GM12801 (cell line): Measurements from ENCODE around the gene SLC6A19.

ENCODE experiments used
- CTCF ChIP-seq: IDR thresholded peaks from one replicate; pipeline ENCODE4 v1.5.1; 2011; ENCODE audit warnings: control low read depth; ENCODE audit not compliant: insufficient read length; ENCODE audit errors: extremely low read depth

Gene SLC6A19

GRCh38 chr5:1156754-1157460 is 44.5 kb upstream of the SLC6A19 start:
- no peak for TF ChIP-seq CTCF

DNA sequence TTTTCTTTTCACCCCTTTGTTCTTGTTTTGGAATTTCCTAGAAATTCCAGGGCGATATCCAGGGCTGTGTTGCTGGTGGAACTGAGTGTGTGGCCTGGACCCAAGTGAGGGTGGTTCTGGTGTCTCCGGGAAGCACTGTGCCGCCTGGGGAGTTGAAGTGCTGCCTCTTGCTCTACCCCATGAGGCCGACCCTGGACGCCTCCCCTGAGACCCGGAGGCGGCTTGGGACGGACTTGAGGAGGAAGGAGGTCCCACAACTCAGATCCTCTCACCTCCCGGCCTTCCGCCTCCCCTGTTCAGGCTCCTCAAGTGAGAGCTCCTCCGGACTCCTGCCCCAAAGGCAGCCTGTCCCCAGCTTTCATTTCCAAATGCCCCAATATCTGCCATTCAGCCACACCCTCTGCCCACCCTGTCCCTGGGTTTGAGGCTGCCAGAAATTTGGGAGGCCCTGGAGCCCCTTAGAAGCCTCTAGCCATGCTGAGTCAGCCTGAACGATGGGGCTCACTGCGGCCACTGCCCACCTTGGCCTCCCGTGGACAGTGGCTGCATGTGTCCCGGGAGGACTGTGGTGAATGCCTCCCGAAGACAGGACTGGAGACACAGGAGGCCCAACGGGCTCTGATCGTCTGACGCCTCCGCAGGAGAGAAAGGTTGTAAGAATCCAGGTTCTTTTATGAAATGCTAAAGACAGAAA is 42.6 kb upstream of the SLC6A19 start:
- TF ChIP-seq CTCF = no peak

DNA sequence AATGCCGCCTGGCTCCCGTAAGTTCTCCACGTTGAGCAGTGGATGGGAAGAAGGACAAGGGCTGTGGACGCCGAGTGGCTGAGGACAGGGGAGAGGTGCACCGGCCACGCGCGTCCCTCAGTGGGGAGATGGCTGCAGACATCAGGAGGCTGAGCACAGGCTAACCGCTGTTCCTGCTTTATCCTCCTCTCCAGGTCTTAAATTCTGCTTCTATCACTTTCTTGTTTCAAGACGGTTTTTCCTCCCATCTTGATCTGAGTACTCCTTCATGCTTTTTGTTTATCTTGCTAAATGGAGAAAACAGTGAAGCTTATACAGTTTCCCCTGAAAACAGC is 42.1 kb upstream of the SLC6A19 start:
- TF ChIP-seq CTCF = no peak

DNA sequence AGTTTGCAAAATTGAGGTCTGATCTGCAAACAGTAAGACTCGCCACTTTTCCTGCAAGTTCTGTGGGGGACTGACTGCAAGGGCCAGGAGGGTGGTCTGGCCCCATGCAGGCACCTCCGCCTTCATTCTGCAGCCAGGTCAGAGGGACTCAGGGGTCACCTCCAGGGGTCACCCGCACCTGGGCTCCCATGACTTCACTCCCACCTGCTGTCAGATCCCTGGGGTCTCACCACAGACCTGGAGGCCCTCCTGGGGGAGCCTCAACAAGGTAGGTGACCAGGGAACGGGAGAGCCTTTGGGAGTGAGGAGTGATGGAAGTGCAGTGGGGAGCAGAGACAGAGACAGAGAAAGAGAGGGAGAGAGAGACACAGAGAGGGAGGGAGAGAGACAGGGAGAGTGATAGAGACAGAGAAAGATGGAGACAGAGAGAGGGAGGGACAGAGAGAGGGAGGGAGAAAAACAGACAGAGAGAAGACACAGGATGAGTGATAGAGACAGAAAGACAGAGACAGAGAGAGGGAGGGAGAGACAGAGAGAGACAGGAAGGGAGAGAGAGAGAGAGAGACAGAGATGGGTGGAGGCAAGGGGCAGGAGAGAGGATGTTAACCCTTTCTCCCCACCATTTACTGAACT is 41.5 kb upstream of the SLC6A19 start:
- TF ChIP-seq CTCF = no peak

DNA sequence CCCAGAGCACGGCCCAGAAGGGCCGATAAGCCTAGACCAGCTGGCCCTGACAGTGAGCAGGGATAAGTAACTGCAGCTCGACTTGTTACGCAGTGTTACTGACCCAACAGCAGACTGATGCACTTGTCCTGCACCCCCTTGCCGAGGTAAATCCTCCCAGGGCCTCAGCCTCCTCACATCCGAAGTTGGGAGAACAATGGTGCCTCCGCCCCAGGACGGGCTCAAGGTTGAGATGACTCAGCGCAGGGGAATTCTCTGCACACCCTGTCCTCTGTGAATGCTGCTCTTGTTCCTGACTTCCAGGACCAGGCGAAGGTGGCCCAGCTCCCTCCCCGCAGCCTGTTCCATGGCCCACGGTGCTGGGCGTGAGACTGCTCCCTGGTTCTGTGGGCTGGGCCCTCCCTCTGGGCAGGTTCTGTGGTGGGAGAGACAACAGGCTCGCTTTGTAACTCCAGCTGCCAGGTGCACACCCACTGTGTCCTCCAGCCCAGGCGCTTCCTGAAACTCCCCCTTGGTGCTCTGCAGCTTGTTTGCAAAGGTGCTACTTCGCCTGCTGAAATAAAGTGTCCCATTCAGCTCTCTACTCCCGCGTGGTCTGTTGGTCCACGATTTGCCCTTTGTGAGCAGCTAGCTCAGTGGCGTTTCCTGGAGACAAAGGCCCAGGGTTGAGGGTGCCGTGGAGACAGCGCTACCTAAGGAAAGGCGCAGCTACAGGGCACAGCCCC is 40.1 kb upstream of the SLC6A19 start:
- no peak for TF ChIP-seq CTCF

GRCh38 chr5:1161833-1162229 is 39.6 kb upstream of the SLC6A19 start:
- no peak for TF ChIP-seq CTCF

DNA sequence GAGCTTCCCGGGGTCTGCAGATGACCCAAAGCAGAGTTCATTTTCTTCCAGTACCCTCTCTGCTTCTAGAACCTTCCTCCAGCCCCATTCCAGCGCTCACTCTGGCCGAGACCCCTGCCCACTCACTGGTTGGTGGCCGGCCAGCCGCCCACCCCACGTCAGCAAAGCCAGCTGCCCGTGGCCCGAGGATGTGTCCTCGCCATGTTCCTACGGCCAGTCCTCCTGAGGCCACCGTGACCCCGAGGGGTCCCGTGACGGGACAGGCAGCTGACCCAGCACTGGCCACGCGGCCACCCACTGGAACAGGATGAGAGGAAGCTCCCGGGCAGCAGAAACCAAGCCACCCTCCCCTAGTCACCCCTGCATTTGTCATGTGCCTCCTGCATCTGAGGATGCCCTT is 39.1 kb upstream of the SLC6A19 start:
- TF ChIP-seq CTCF = no peak
